ENCODE measurements around the gene FAHD1. TPM values are rescaled to one million over a fixed set of nuclear protein-coding genes. Genes with fewer than 3 reads are reported as not detected.
A peak's percentile ranks its signal among the peaks of the same experiment; 100 is the strongest.

FAHD1 gene
- total and polyA plus RNA-seq, 9 of the 15 experiments (the other 6 are each of a cell fraction or from before 2014, with no cell fraction given), result 2.2 to 20.9 (median 10.7) TPM

GRCh38 chr16:1781758-1782407, 45.1 kb upstream of the FAHD1 start (continued):
- TF ChIP-seq SIN3B (IDR thresholded peaks at IDR 0.05; ENCODE audit: low read depth) (peak; percentile 86), PHB2 (IDR thresholded peaks at IDR 0.05; ENCODE audit: low read depth) (no peak), NFE2 (IDR thresholded peaks at IDR 0.05; ENCODE audit: low read depth) (no peak), RFX7 (CRISPR knock-in tag; IDR thresholded peaks at IDR 0.05) (no peak), POU5F1 (IDR thresholded peaks at IDR 0.05; ENCODE audit: borderline replicate concordance, low read depth, low read length, partially characterized antibody) (no peak), SIN3A (IDR thresholded peaks at IDR 0.05; ENCODE audit: borderline replicate concordance in 2 of 2, control insufficient read depth in 1 of 2, low read depth in 2 of 2, low read length in 2 of 2) (no peak; a peak in 1 of 4 replicates), MEF2D (tag; conservative IDR thresholded peaks at IDR 0.05; ENCODE audit: low read depth) (no peak), ETS1 (conservative IDR thresholded peaks at IDR 0.05; ENCODE audit: control insufficient read depth, low read depth, low read length) (no peak; the same call in 1 of the 2 replicates), ZSCAN29 (IDR thresholded peaks at IDR 0.05) (no peak), EP400 (IDR thresholded peaks at IDR 0.05) (no peak), NFYB (IDR thresholded peaks at IDR 0.05; ENCODE audit: extremely low read depth, insufficient read length) (no peak), LCOR (CRISPR knock-in tag; IDR thresholded peaks at IDR 0.05) (no peak), ILF3 (IDR thresholded peaks at IDR 0.05; ENCODE audit: borderline replicate concordance) (0 out of 2 replicates have a peak, but pooled peaks have one; percentile 21), ZNF551 (CRISPR knock-in tag; IDR thresholded peaks at IDR 0.05) (no peak), FOXK2 (conservative IDR thresholded peaks at IDR 0.05 in 1 of 2, IDR thresholded peaks at IDR 0.05 in 1 of 2; ENCODE audit: low read depth in 2 of 2) (no peak), ZNF23 (CRISPR knock-in tag; IDR thresholded peaks at IDR 0.05) (no peak)
- TF ChIP-seq, protein P1, sequence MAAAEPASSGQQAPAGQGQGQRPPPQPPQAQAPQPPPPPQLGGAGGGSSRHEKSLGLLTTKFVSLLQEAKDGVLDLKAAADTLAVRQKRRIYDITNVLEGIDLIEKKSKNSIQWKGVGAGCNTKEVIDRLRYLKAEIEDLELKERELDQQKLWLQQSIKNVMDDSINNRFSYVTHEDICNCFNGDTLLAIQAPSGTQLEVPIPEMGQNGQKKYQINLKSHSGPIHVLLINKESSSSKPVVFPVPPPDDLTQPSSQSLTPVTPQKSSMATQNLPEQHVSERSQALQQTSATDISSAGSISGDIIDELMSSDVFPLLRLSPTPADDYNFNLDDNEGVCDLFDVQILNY (CRISPR knock-in tag; IDR thresholded peaks at IDR 0.05), result no peak
- TF ChIP-seq, protein P2, sequence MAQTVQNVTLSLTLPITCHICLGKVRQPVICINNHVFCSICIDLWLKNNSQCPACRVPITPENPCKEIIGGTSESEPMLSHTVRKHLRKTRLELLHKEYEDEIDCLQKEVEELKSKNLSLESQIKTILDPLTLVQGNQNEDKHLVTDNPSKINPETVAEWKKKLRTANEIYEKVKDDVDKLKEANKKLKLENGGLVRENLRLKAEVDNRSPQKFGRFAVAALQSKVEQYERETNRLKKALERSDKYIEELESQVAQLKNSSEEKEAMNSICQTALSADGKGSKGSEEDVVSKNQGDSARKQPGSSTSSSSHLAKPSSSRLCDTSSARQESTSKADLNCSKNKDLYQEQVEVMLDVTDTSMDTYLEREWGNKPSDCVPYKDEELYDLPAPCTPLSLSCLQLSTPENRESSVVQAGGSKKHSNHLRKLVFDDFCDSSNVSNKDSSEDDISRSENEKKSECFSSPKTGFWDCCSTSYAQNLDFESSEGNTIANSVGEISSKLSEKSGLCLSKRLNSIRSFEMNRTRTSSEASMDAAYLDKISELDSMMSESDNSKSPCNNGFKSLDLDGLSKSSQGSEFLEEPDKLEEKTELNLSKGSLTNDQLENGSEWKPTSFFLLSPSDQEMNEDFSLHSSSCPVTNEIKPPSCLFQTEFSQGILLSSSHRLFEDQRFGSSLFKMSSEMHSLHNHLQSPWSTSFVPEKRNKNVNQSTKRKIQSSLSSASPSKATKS (CRISPR knock-in tag; IDR thresholded peaks at IDR 0.05), result no peak
- TF ChIP-seq, protein P3, sequence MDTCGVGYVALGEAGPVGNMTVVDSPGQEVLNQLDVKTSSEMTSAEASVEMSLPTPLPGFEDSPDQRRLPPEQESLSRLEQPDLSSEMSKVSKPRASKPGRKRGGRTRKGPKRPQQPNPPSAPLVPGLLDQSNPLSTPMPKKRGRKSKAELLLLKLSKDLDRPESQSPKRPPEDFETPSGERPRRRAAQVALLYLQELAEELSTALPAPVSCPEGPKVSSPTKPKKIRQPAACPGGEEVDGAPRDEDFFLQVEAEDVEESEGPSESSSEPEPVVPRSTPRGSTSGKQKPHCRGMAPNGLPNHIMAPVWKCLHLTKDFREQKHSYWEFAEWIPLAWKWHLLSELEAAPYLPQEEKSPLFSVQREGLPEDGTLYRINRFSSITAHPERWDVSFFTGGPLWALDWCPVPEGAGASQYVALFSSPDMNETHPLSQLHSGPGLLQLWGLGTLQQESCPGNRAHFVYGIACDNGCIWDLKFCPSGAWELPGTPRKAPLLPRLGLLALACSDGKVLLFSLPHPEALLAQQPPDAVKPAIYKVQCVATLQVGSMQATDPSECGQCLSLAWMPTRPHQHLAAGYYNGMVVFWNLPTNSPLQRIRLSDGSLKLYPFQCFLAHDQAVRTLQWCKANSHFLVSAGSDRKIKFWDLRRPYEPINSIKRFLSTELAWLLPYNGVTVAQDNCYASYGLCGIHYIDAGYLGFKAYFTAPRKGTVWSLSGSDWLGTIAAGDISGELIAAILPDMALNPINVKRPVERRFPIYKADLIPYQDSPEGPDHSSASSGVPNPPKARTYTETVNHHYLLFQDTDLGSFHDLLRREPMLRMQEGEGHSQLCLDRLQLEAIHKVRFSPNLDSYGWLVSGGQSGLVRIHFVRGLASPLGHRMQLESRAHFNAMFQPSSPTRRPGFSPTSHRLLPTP (IDR thresholded peaks at IDR 0.05; ENCODE audit: borderline replicate concordance, extremely low read depth, insufficient read length), result no peak
- TF ChIP-seq, protein P4, sequence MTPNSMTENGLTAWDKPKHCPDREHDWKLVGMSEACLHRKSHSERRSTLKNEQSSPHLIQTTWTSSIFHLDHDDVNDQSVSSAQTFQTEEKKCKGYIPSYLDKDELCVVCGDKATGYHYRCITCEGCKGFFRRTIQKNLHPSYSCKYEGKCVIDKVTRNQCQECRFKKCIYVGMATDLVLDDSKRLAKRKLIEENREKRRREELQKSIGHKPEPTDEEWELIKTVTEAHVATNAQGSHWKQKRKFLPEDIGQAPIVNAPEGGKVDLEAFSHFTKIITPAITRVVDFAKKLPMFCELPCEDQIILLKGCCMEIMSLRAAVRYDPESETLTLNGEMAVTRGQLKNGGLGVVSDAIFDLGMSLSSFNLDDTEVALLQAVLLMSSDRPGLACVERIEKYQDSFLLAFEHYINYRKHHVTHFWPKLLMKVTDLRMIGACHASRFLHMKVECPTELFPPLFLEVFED (CRISPR knock-in tag; conservative IDR thresholded peaks at IDR 0.05), result no peak

All from K562 (cell line).